Measurements from ENCODE around the gene GSC2.

The GSC2 gene

DNA sequence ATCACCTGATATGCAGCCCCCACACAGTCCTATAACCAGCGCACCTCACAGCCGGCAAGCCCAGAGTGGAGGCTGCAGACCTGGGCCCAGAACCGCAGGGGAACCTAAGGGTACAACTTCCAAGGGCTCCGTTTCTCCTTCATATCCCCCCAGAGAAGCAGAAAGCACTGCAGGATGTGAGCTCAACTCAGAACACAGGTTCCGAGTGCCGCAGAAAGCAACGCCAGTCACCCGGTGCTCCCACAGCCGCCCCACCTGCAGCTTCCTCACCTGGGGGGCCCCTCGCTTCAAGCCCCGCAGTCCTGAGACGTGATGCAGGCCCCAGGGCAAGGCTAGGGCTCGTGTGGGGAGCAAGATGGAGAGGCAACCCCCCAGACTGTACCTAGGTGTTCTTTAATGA, 16.5 kb downstream of the GSC2 start:
- DNase-seq (ENCODE audit: low spot score): no peak

- DNase-seq (ENCODE audit: low spot score): no peak
Measured at GRCh38 chr22:19132693-19133400, 17.2 kb downstream of the GSC2 start.

DNA sequence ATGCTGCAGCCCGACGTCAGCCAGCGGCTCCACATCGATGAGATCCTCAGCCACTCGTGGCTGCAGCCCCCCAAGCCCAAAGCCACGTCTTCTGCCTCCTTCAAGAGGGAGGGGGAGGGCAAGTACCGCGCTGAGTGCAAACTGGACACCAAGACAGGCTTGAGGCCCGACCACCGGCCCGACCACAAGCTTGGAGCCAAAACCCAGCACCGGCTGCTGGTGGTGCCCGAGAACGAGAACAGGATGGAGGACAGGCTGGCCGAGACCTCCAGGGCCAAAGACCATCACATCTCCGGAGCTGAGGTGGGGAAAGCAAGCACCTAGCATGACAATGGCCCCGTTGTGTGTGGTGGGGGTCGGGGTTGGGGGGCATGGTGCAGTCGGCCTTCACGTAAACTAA, 17.9 kb downstream of the GSC2 start:
- DNase-seq (ENCODE audit: low spot score): no peak

DNA sequence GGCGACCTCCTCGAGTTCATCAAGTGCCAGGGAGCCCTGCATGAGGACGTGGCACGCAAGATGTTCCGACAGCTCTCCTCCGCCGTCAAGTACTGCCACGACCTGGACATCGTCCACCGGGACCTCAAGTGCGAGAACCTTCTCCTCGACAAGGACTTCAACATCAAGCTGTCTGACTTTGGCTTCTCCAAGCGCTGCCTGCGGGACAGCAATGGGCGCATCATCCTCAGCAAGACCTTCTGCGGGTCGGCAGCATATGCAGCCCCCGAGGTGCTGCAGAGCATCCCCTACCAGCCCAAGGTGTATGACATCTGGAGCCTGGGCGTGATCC, 18.4 kb downstream of the GSC2 start:
- no peak for DNase-seq (ENCODE audit: low spot score)

DNA sequence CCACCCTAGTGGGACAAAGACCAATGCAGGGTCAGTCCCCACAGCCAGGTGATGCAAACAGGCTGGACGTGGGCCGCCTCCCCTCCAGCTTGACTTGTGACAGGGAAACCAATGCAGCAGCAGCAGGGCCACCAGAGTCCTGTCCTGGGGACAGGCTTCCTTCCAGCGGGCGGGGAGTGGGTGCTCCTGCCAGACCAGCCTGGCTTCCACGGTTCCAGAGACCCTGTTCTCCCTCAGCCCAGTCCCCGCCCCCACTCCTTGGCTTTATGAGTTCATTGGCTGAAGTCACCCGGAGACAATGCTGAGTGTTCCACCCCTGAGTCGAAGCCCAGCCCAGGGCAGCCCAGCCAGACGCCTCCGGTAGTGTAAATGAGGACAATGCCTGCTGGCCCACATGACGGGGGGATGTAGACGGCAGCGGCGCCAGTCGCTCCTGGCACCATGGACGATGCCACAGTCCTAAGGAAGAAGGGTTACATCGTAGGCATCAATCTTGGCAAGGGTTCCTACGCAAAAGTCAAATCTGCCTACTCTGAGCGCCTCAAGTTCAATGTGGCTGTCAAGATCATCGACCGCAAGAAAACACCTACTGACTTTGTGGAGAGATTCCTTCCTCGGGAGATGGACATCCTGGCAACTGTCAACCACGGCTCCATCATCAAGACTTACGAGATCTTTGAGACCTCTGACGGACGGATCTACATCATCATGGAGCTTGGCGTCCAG, 19.0 kb downstream of the GSC2 start, which contains the start of gene TSSK2:
Gene TSSK2 (plus strand): TSS at position 350 of the 726 bp plus-strand sequence. CDS start 92 bp downstream, at position 442.
- no peak for DNase-seq (ENCODE audit: low spot score)

- DNase-seq (ENCODE audit: low spot score): no peak
Measured at GRCh38 chr22:19129871-19130270, 20.2 kb downstream of the GSC2 start.

GRCh38 chr22:19128946-19129727, 21.0 kb downstream of the GSC2 start:
- DNase-seq (ENCODE audit: low spot score): no peak

GRCh38 chr22:19128009-19128401, 22.1 kb downstream of the GSC2 start:
- no peak for DNase-seq (ENCODE audit: low spot score)

DNA sequence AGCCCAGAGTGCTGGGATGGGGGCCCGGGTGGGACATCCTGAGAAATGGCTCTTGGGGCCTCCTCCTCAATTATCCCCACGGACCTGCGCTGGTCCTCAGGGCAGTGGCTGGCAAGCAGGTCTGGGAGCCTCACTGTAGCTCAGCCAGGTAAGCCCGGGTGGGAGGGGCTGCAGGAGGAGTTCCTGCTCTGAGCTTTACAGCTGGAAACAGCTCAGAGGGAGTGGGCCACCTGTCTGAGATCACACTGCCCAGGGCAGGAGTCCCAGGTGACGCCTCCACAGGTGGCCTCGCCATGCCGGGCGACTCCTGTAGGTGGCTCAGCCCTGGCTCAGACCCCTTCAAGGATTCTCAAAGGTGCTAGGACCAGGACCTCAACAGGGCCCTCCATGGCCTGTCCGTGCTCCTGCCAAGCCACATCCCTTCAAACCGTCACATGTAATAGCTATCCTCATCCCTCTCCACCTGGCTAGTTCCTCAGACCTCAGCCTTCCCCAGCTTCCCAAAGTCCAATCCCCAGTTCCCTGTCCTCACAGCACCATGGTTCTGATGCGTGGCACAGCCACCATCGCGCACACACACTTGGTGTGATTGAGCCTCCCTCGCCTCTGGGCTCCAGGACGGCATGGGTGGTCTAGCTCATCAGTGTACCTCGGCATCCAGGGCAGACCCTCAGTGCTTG, 22.6 kb downstream of the GSC2 start:
- no peak for DNase-seq (ENCODE audit: low spot score)

DNA sequence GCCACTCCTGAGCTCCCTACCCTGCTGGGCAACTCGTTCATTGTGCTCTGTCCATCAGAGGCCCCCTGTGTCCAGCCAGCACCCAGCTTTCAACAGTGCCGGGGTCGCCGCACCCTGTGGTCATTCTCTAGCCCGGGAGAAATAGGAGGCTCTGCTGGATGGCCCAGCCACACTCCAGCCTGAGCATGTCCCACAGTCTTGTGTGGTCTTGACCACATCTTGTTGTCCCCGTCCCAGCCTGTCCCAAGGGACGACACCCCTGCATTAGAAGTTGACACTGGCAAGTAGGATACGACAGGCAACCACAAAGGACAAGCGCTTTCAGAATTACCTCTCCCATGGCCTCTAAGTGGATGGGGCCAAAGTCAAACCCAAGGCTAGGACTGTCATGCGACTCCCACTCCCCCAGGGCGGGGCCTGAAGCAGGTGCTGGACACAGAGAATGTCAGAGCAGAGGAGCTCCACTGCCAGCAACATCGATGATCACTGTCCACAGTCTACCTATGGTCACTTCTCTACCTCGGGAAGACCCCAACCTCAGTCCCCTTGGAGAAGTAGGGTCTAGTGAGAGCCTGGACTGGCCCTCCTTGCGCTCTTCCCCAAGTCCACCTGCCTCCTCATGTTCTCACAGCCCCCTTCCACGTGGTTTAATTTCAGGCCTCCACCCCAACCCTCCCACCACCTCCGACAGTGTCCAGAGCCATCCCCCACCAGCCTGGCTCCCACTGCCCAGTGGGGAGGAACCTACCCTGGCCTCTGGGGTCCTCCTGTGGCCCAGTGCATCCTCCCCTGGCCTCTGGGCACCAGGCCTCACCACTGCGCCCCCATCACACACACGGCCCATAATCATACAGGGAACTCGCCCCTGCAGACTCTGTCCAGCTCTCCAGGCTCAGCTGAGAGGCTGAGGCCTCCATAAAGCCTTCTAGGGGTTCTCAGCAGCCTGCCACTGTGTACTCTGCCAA, 23.5 kb downstream of the GSC2 start:
- DNase-seq (ENCODE audit: low spot score): no peak

DNA sequence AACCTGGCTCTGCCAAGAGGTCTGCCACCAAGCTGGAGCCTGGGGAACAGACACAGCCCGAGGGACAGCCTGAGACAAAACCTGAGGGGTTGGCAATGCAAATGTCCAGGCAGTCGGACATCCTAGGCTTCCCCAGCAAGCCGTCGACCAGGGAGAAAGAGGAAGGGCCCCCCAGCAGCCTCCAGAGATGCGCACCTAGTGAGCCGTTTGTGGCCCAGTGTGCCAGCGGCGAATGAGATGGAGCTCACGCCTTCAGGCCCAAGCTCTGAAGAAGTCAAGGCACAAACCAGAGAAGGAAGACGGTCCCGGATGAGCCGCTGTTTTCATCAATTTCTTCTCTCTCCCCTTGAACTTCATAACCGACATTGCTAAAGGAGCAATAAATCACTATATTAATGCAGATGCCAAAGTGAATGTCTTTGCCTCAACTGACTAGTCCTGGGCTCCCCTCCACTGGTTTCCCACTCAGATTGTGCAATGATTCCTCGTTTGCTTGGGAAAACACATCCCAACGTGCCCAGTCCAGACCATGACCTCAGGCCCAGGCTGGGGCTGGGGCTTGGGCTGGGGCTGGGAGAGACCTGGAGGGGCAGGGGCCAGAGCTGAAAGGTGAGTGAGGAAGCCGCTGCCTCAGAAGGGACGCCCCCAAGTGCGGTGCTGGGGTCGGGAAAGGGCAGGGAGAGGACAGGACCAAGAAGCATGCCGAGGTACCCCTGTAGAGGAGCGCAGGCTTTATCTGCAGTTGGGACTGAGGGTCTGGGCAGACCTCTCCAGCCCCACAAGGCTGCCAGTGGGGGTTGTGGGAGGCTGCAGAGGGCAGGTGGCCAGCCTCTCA, 24.4 kb downstream of the GSC2 start:
- no peak for DNase-seq (ENCODE audit: low spot score)

GRCh38 chr22:19125011-19125410, 25.1 kb downstream of the GSC2 start:
- no peak for DNase-seq (ENCODE audit: low spot score)

GRCh38 chr22:19124377-19124776, 25.7 kb downstream of the GSC2 start:
- no peak for DNase-seq (ENCODE audit: low spot score)

DNA sequence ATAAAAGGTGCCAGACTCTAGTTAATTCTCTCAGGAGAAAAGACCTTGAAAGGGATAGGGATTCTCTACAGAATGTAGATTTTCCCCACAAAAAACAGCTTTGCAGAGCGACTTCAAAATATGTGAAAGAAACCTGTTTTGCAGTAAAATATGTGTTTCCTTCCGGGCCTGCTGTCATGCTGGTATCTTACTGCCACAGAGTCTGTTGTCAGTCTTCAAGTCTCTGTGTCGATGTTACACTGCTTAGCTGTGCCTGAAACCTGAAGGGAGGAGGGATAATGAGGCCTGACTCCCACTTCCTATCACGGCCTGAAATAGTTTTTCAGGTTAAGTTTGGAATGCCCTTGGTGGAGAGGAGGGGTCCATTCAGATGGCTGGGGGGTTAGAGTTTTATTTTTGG, 26.2 kb downstream of the GSC2 start:
- no peak for DNase-seq (ENCODE audit: low spot score)

GRCh38 chr22:19122752-19123492, 27.2 kb downstream of the GSC2 start:
- DNase-seq (ENCODE audit: low spot score): peak; percentile 49

- DNase-seq (ENCODE audit: low spot score): peak; percentile 100
Measured at GRCh38 chr22:19122143-19122751, 27.8 kb downstream of the GSC2 start, which contains the start of gene DGCR2. Gene DGCR2, minus strand, starts transcription at chr22:19122412. Its CDS starts 206 bp downstream, at chr22:19122206.

- peak; percentile 63 for DNase-seq (ENCODE audit: low spot score)
Measured at GRCh38 chr22:19121631-19122142, 28.4 kb downstream of the GSC2 start.

GRCh38 chr22:19120829-19121630, 29.1 kb downstream of the GSC2 start:
- peak; percentile 62 for DNase-seq (ENCODE audit: low spot score)

Measured in AG20443 (cell line).